ENCODE results near the gene FAM184B. TPM values are rescaled to one million over a fixed set of nuclear protein-coding genes. Genes with fewer than 3 reads are reported as not detected.

The FAM184B gene
- total RNA-seq, 1 experiment from 2014 or later, result 0.09 TPM

DNA sequence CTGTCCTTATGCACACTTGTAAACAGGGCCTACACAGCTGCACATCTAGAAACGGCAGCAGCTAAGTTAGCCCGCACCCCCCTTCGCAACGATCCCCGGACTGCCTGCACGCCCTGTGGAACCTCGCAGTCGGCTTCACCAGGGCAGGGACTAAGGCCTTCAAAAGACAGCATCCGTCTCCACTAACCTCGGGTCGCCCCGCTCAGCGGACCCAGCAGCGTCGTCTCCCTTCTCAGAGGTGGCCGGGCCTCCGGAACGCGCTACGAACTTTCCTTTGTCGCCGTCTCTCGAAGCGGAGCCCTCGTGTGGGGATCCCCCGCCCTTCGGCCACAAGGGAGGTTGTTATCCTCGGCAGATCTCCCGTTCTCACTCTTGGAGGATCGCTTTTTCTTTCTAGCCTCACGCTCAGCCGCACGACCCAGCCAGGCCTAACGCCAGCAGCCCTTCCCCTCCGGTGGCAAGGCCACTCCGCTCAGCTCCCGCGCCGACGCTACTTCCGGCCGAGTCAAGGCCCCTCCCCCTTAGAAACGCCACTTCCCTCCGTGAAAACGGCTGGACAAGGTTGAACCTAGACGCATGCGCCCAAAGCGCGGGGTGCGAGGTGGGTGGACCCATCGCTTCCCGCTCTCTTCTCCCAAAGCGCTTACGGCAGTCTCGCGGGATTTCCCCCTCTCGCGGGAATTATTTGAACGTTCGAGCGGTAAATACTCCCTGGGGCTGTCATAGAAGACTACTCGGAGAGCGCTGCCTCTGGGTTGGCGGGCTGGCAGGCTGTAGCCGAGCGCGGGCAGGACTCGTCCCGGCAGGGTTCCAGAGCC, 29.0 kb upstream of the FAM184B start, which contains the start of the genes DCAF16 and NCAPG:
DCAF16 (minus strand) TSS at position 498 of the 818 bp plus-strand sequence. CDS start 6,616 bp downstream, outside the sequence.
NCAPG (plus strand) TSS at position 720 of the 818 bp plus-strand sequence. CDS start 99 bp downstream, outside the sequence.
- CTCF ChIA-PET, result no interaction called here
- peaks cover 27% of the 10 kb centered on the region for H3K36me3 Mint-ChIP-seq (ENCODE audit: insufficient read depth, unreplicated experiment)
- intact Hi-C loops (cut with micrococcal nuclease; ENCODE audit: unreplicated experiment), result loop anchor here (10.0 kb wide), 1 partner anchor 214 kb away; the partner anchor contains the start of gene LCORL
- BruUV-seq (replicated peaks), result TSS peak; percentile 51
- H3K9me3 Mint-ChIP-seq (ENCODE audit: low read depth, unreplicated experiment), result no peaks in the 10 kb centered on the region
- H3K4me3 Mint-ChIP-seq (ENCODE audit: low read depth, unreplicated experiment), result peak within 1 kb of the TSS; percentile 91
- H3K4me1 Mint-ChIP-seq (ENCODE audit: low read depth, unreplicated experiment), result peaks cover 9% of the 10 kb centered on the region
- peak within 1 kb of the TSS; percentile 89 for H3K27ac Mint-ChIP-seq (ENCODE audit: unreplicated experiment)
- peak; percentile 97 for DNase-seq
- TF ChIP-seq CTCF (IDR thresholded peaks at IDR 0.05; ENCODE audit: unreplicated experiment), result no peak
- no peaks in the 10 kb centered on the region for H3K27me3 Mint-ChIP-seq (ENCODE audit: unreplicated experiment)

DNA sequence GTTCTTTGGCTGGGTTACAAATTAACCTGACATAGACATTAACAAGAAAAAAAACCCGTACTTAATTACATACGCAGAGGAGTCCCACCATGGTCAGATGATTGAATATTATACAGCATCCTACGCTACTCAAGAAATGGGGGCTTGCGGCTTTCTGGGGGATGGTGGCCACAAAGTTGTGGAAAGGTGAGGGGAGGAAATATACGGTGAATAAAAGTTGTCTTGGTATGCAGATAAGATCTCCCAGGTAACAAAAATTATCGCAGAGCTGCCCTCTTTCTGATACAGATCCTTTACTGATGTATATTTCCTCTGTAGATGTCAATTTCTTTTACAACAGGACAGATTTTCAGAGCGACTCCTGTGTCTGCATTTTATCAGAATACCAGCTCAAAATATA, 28.2 kb upstream of the FAM184B start:
- Mint-ChIP-seq H3K27me3 (ENCODE audit: unreplicated experiment) (no peaks in the 10 kb centered on the region), H3K36me3 (ENCODE audit: insufficient read depth, unreplicated experiment) (peaks cover 27% of the 10 kb centered on the region), H3K9me3 (ENCODE audit: low read depth, unreplicated experiment) (no peaks in the 10 kb centered on the region), H3K4me3 (ENCODE audit: low read depth, unreplicated experiment) (peak overlapping the region; percentile 91), H3K27ac (ENCODE audit: unreplicated experiment) (peak overlapping the region; percentile 89), H3K4me1 (ENCODE audit: low read depth, unreplicated experiment) (peaks cover 9% of the 10 kb centered on the region)
- no peak for DNase-seq
- intact Hi-C loops (cut with micrococcal nuclease; ENCODE audit: unreplicated experiment), result loop anchor here (2.0 to 10.0 kb wide), 3 partner anchors 212 to 261 kb away; partner anchors contain the start of gene LCORL
- no peak for TF ChIP-seq CTCF (IDR thresholded peaks at IDR 0.05; ENCODE audit: unreplicated experiment)
- no TSS peak for BruUV-seq (replicated peaks)
- CTCF ChIA-PET, result no interaction called here

DNA sequence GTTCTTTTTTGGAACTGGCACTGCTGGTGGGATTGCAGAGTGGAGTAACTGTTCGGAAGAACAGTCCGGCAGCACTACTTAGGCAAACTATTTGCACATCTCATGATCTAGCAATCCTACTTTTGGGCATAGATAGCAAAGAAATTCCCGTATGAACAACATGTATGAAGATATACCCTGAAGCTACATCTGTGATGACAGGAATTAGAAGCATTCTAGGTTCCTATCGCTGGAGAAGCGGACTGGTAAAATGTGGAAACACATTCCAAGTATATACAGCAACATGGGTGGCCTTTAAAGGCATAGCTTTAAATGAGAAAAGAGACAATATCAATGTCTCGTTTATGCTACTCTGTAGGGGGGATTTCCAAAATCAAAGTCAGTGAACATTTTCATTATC, 26.0 kb upstream of the FAM184B start:
- no peak for TF ChIP-seq CTCF (IDR thresholded peaks at IDR 0.05; ENCODE audit: unreplicated experiment)
- peaks cover 33% of the 10 kb centered on the region for H3K36me3 Mint-ChIP-seq (ENCODE audit: insufficient read depth, unreplicated experiment)
- H3K9me3 Mint-ChIP-seq (ENCODE audit: low read depth, unreplicated experiment), result no peaks in the 10 kb centered on the region
- no peak overlapping the region for H3K27ac Mint-ChIP-seq (ENCODE audit: unreplicated experiment)
- H3K4me1 Mint-ChIP-seq (ENCODE audit: low read depth, unreplicated experiment), result peaks cover 8% of the 10 kb centered on the region
- H3K4me3 Mint-ChIP-seq (ENCODE audit: low read depth, unreplicated experiment), result peak overlapping the region; percentile 91
- intact Hi-C loops (cut with micrococcal nuclease; ENCODE audit: unreplicated experiment), result loop anchor here (5.0 kb wide), 1 partner anchor 210 kb away; no protein-coding TSS in a partner anchor
- no peak for DNase-seq
- BruUV-seq (replicated peaks), result no TSS peak
- CTCF ChIA-PET, result interaction anchor here (2.5 kb wide), 1 partner anchor 258 kb away, joined by 7 read pairs; no protein-coding TSS in a partner anchor
- H3K27me3 Mint-ChIP-seq (ENCODE audit: unreplicated experiment), result no peaks in the 10 kb centered on the region

- CTCF ChIA-PET, result no interaction called here
- BruUV-seq (replicated peaks), result no TSS peak
- peaks cover 26% of the 10 kb centered on the region for H3K36me3 Mint-ChIP-seq (ENCODE audit: insufficient read depth, unreplicated experiment)
- intact Hi-C loops (cut with micrococcal nuclease; ENCODE audit: unreplicated experiment), result loop anchor here (5.0 kb wide), 1 partner anchor 208 kb away; no protein-coding TSS in a partner anchor
- no peak overlapping the region for H3K4me3 Mint-ChIP-seq (ENCODE audit: low read depth, unreplicated experiment)
- DNase-seq, result no peak
- no peaks in the 10 kb centered on the region for H3K9me3 Mint-ChIP-seq (ENCODE audit: low read depth, unreplicated experiment)
- H3K27me3 Mint-ChIP-seq (ENCODE audit: unreplicated experiment), result no peaks in the 10 kb centered on the region
- H3K4me1 Mint-ChIP-seq (ENCODE audit: low read depth, unreplicated experiment), result no peaks in the 10 kb centered on the region
- no peak overlapping the region for H3K27ac Mint-ChIP-seq (ENCODE audit: unreplicated experiment)
- no peak for TF ChIP-seq CTCF (IDR thresholded peaks at IDR 0.05; ENCODE audit: unreplicated experiment)
Measured at GRCh38 chr4:17805580-17806155, 24.2 kb upstream of the FAM184B start.
